Cardiac fibroblast (primary cell): Measurements from ENCODE around the gene PRSS12.
A peak's percentile ranks its signal among the peaks of the same experiment; 100 is the strongest.

Experiments
- DNase-seq, 2 donors: peaks; one replicate each; pipeline versions ENCODE4 v3.0.0 to v3.0.0-alpha.2; 2010; ENCODE audit warnings: low read depth in 2 of 2
- H3K4me3 ChIP-seq, 2 donors: replicated peaks in 1 of 2; 1 replicate in 1 of 2; 2 replicates in 1 of 2; pipeline ENCODE4 v1.5.1; 2011; ENCODE audit warnings: low read depth in 2 of 2, low read length in 2 of 2, mild to moderate bottlenecking in 2 of 2, moderate library complexity in 1 of 2
- CTCF ChIP-seq: IDR thresholded peaks from one replicate; pipeline ENCODE4 v1.5.1; 2011; ENCODE audit warnings: low read depth, mild to moderate bottlenecking, low read length, inconsistent platforms

PRSS12 gene

GRCh38 chr4:118281611-118282442 is 71.0 kb downstream of the PRSS12 start:
- H3K4me3 ChIP-seq = no peak overlapping the region
- no peak for TF ChIP-seq CTCF
- peak; percentile 29 to 52 for DNase-seq

- peak; percentile 72 to 87 for DNase-seq
- H3K4me3 ChIP-seq = peak overlapping the region in 1 of 2 donors; percentile 79
- TF ChIP-seq CTCF = peak; percentile 63
Measured at GRCh38 chr4:118280501-118281218, 72.1 kb downstream of the PRSS12 start.

- H3K4me3 ChIP-seq = peak overlapping the region; percentile 79 to 80
- TF ChIP-seq CTCF = no peak
- DNase-seq = peak in 1 of 2 donors; percentile 5
Measured at GRCh38 chr4:118279920-118280432, 72.8 kb downstream of the PRSS12 start.

GRCh38 chr4:118279328-118279727 is 73.5 kb downstream of the PRSS12 start:
- peak in 1 of 2 donors; percentile 5 for DNase-seq
- H3K4me3 ChIP-seq = peak overlapping the region; percentile 79 to 80
- no peak for TF ChIP-seq CTCF

- no peak for TF ChIP-seq CTCF
Measured at GRCh38 chr4:118278473-118279274, 74.1 kb downstream of the PRSS12 start.

GRCh38 chr4:118277243-118277642 is 75.6 kb downstream of the PRSS12 start:
- DNase-seq = no peak
- TF ChIP-seq CTCF = no peak
- no peak overlapping the region for H3K4me3 ChIP-seq

More at GRCh38 chr4:118278473-118279274, 74.1 kb downstream of the PRSS12 start:
- DNase-seq = peak; percentile 92 to 94
- H3K4me3 ChIP-seq = peak overlapping the region; percentile 79 to 80
